ENCODE data around the gene MRS2. TPM values are rescaled to one million over a fixed set of nuclear protein-coding genes. Genes with fewer than 3 reads are reported as not detected.

The MRS2 gene
- total and polyA plus RNA-seq, 9 of the 15 experiments (the other 6 are each of a cell fraction or from before 2014, with no cell fraction given) = 14.6 to 57.9 (median 48.1) TPM

DNA sequence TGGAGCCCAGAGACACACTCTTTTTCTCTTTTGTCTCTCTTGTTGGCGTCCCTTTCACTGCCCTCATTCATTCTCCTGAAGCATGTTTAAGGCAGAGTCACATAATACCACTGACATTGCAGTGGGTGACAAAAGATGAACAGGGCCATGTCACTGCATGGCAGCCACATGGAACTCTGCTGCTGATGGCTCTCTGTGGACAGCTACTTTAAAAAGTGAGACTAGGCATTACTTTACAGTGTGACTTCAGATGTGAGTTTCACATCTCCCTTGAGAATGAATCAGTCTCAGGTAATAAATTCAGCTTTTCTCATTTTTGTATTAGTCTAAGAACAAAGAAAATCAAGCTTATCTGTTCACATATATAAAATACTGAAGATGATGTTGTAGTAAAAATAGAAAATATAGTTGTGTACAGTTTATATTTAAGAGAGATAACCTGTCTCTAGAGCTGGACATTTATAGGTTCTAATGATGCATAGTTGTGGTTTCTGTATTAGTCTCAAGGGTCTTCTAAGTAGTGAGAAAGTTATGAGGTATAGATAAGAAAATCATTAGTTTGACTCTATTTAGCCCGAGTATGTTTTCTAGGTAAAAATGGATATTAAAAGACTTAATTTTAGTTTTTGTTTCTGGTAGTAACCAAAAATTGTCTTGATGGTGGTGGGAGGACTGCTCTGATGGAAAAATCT, 6.1 kb downstream of the MRS2 start:
- in situ Hi-C loops (cut with MboI) (no loop called here), intact Hi-C loops (cut with micrococcal nuclease) (no loop called here)
- H3K79me2 ChIP-seq (ENCODE audit: control insufficient read depth, insufficient read depth, low read length) = peaks cover 50% of the 10 kb centered on the region
- peaks cover 0 to 5% of the 10 kb centered on the region in 2 experiments; a peak in 2 of 5 replicates for H3K4me1 ChIP-seq (replicated peaks in 1 of 2; ENCODE audit: control insufficient read depth in 2 of 2, insufficient read depth in 2 of 2, low read length in 2 of 2)
- H2AFZ ChIP-seq (ENCODE audit: low read depth, low read length) = no peak overlapping the region
- no peak overlapping the region for H3K9ac ChIP-seq (ENCODE audit: insufficient read depth in 1 of 2, low read depth in 2 of 2, low read length in 2 of 2)
- no peak overlapping the region for H3K4me2 ChIP-seq (ENCODE audit: insufficient read depth, low read length)
- no peak for ATAC-seq
- DNase-seq (ENCODE audit: extremely low read depth in 1 of 4, low spot score in 3 of 4) = no peak
- POLR2A ChIA-PET = interaction anchor here (1.6 kb wide), 1 partner anchor 14 kb away, joined by 4 read pairs; no protein-coding TSS in a partner anchor
- H4K20me1 ChIP-seq (replicated peaks; ENCODE audit: control insufficient read depth, insufficient read depth, low read length) = no peaks in the 10 kb centered on the region
- 81% methylated on average over 2 of the region's 2 CpGs for WGBS (ENCODE audit: insufficient coverage, low coverage, missing lambda C conversion rate)
- TF ChIP-seq THRAP3 (IDR thresholded peaks at IDR 0.05; ENCODE audit: borderline replicate concordance) = no peak
- no peak overlapping the region for H3K4me3 ChIP-seq
- peaks cover 91% of the 10 kb centered on the region for H3K36me3 ChIP-seq (ENCODE audit: control insufficient read depth, insufficient read depth, low read length)
- no peaks in the 10 kb centered on the region for H3K27me3 ChIP-seq (ENCODE audit: control insufficient read depth in 2 of 2, insufficient read depth in 2 of 2, low read length in 2 of 2)
- no TSS peak for BruUV-seq (replicated peaks)
- H3K9me1 ChIP-seq (ENCODE audit: control insufficient read depth, insufficient read depth, low read length) = no peaks in the 10 kb centered on the region
- CTCF ChIA-PET (ENCODE audit: low intra/inter-chr PET ratio) = no interaction called here
- no peak for FAIRE-seq
- no peak overlapping the region for H3K27ac ChIP-seq (ENCODE audit: extremely low read depth, low read depth, low read length)
- no peaks in the 10 kb centered on the region for H3K9me3 ChIP-seq (replicated peaks; ENCODE audit: control insufficient read depth, insufficient read depth, low read depth, low read length)

DNA sequence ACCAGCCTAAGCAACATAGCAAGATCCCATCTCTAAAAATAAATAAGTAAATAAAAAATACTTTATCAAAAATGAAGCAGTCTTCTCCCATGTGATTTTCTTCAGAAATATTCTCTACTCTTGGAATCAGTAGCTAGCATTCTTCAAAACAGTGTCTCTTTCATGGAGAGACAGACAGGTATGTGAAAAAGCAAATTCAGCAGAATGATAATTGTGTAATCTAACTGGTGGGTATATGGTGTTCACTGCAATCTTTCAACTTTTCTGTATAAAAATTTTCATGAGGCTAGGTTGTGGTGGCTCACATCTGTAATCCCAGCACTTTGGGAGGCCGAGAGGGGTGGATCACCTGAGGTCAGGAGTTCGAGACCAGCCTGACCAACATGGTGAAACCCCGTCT, 7.9 kb downstream of the MRS2 start:
- BruUV-seq (replicated peaks) = no TSS peak
- in situ Hi-C loops (cut with MboI) = no loop called here
- H3K36me3 ChIP-seq (ENCODE audit: control insufficient read depth, insufficient read depth, low read length) = peaks cover 88% of the 10 kb centered on the region
- TF ChIP-seq MAFF (IDR thresholded peaks at IDR 0.05; ENCODE audit: low read length) = 0 out of 2 replicates have a peak, but pooled peaks have one; percentile 5
- no peak for TF ChIP-seq CC2D1A (IDR thresholded peaks at IDR 0.05)
- no peak for TF ChIP-seq IRF2 (CRISPR knock-in tag; IDR thresholded peaks at IDR 0.05)
- TF ChIP-seq ZNF311 (CRISPR knock-in tag; IDR thresholded peaks at IDR 0.05) = no peak
- no peak for TF ChIP-seq KLF1 (tag; IDR thresholded peaks at IDR 0.05)
- TF ChIP-seq ZNF316 (IDR thresholded peaks at IDR 0.05) = peak; percentile 55
- no peak for TF ChIP-seq SMAD4 (CRISPR knock-in tag; conservative IDR thresholded peaks at IDR 0.05)
- TF ChIP-seq ZNF217 (CRISPR knock-in tag; IDR thresholded peaks at IDR 0.05) = no peak
- no peak for TF ChIP-seq HNRNPK (IDR thresholded peaks at IDR 0.05; ENCODE audit: low read depth, low read length, poor library complexity, severe bottlenecking)
- no peak for TF ChIP-seq ZBTB8A (IDR thresholded peaks at IDR 0.05; ENCODE audit: partially characterized antibody)
- no peak for TF ChIP-seq POLR3A (IDR thresholded peaks at IDR 0.05; ENCODE audit: borderline replicate concordance, extremely low read depth, insufficient read depth, insufficient read length)
- no peak for TF ChIP-seq NCOA1 (IDR thresholded peaks at IDR 0.05; ENCODE audit: low read depth)
- TF ChIP-seq, protein P1, sequence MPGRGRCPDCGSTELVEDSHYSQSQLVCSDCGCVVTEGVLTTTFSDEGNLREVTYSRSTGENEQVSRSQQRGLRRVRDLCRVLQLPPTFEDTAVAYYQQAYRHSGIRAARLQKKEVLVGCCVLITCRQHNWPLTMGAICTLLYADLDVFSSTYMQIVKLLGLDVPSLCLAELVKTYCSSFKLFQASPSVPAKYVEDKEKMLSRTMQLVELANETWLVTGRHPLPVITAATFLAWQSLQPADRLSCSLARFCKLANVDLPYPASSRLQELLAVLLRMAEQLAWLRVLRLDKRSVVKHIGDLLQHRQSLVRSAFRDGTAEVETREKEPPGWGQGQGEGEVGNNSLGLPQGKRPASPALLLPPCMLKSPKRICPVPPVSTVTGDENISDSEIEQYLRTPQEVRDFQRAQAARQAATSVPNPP (IDR thresholded peaks at IDR 0.05; ENCODE audit: borderline replicate concordance, insufficient read depth, insufficient read length) = no peak
- TF ChIP-seq, protein P2, sequence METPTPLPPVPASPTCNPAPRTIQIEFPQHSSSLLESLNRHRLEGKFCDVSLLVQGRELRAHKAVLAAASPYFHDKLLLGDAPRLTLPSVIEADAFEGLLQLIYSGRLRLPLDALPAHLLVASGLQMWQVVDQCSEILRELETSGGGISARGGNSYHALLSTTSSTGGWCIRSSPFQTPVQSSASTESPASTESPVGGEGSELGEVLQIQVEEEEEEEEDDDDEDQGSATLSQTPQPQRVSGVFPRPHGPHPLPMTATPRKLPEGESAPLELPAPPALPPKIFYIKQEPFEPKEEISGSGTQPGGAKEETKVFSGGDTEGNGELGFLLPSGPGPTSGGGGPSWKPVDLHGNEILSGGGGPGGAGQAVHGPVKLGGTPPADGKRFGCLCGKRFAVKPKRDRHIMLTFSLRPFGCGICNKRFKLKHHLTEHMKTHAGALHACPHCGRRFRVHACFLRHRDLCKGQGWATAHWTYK (CRISPR knock-in tag; IDR thresholded peaks at IDR 0.05) = no peak

More for the DNA sequence above, 7.9 kb downstream of the MRS2 start:
- DNase-seq (ENCODE audit: extremely low read depth in 1 of 4, low spot score in 3 of 4) (no peak), ATAC-seq (no peak), FAIRE-seq (no peak)
- ChIA-PET CTCF (ENCODE audit: low intra/inter-chr PET ratio) (no interaction called here), POLR2A (no interaction called here)
- peaks cover 33% of the 10 kb centered on the region for H3K79me2 ChIP-seq (ENCODE audit: control insufficient read depth, insufficient read depth, low read length)
- 92% methylated on average over 3 of the region's 3 CpGs for WGBS (ENCODE audit: insufficient coverage, low coverage, missing lambda C conversion rate)
- no peaks in the 10 kb centered on the region for H3K27me3 ChIP-seq (ENCODE audit: control insufficient read depth in 2 of 2, insufficient read depth in 2 of 2, low read length in 2 of 2)
- H3K9me1 ChIP-seq (ENCODE audit: control insufficient read depth, insufficient read depth, low read length) = no peaks in the 10 kb centered on the region
- no peaks in the 10 kb centered on the region for H3K9me3 ChIP-seq (replicated peaks; ENCODE audit: control insufficient read depth, insufficient read depth, low read depth, low read length)
- H3K27ac ChIP-seq (ENCODE audit: extremely low read depth, low read depth, low read length) = no peak overlapping the region
- H3K4me3 ChIP-seq = no peak overlapping the region
- H4K20me1 ChIP-seq (replicated peaks; ENCODE audit: control insufficient read depth, insufficient read depth, low read length) = no peaks in the 10 kb centered on the region
- no peak overlapping the region for H3K4me2 ChIP-seq (ENCODE audit: insufficient read depth, low read length)
- intact Hi-C loops (cut with micrococcal nuclease) = no loop called here
- H2AFZ ChIP-seq (ENCODE audit: low read depth, low read length) = no peak overlapping the region
- no peak overlapping the region for H3K9ac ChIP-seq (ENCODE audit: insufficient read depth in 1 of 2, low read depth in 2 of 2, low read length in 2 of 2)
- H3K4me1 ChIP-seq (replicated peaks in 1 of 2; ENCODE audit: control insufficient read depth in 2 of 2, insufficient read depth in 2 of 2, low read length in 2 of 2) = no peaks in the 10 kb centered on the region

All from K562 (cell line).